Epithelial cell of umbilical artery (primary cell): ENCODE measurements around the gene RIPPLY1. TPM values are rescaled to one million over a fixed set of nuclear protein-coding genes. Genes with fewer than 3 reads are reported as not detected.

ENCODE experiments used
- total RNA-seq: library from RNA; depleted of rRNA; stranded (reverse); fragments of >200 nt; gene quantifications from 2 replicates; pipeline ENCODE4 v1.2.3, GENCODE V29; 2014

RIPPLY1 gene
- total RNA-seq, result not detected in 2 replicates

GRCh38 chrX:106903291-106903824, at the start of gene RIPPLY1:
TSS of gene RIPPLY1 (minus strand) at chrX:106903341. CDS start at chrX:106903287, 54 bp downstream.

DNA sequence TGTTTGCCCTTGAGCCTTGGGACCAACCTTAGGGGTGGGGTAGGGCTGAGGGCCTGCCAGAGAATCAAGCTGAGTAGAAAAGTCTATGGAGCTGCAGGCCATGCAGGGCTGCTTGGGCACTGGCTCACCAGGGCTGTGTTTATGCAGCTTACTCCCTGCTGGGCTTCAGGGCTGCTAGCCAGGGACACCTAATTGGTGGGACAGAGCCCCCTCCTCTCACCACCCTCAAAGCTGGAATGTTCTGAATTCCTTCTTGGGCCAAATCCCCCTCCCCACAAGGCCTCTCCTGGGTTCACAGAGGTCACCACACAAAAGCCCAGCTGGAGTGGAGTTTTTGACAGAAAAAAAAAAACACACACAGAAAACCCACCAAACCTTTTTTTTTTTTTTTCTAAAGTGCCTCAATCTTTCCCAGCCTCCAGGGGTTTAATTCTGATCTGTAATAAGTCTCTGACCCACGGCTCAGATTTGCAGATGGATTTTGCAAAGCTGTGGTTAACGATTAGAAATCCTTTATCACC, 16.9 kb upstream of the RIPPLY1 start, which contains the start of gene CLDN2:
Gene CLDN2, plus strand, starts transcription at position 471 of the 521 bp plus-strand sequence. CDS start 7,827 bp downstream, outside the sequence.

Other genes starting within 250 kb of the RIPPLY1 start
- gene RNF128, start 176.6 kb downstream of the RIPPLY1 start, total RNA-seq, result under 0.01 and 0.15 TPM in 2 replicates
- gene TBC1D8B, start 100.7 kb downstream of the RIPPLY1 start, total RNA-seq, result 4.7 and 5.8 TPM in 2 replicates
- gene CLDN2, start 17.1 kb upstream of the RIPPLY1 start, total RNA-seq, result not detected in 2 replicates
- 12.0 and 17.3 TPM in 2 replicates for gene MORC4, start 96.9 kb upstream of the RIPPLY1 start, total RNA-seq
- 9.4 and 16.4 TPM in 2 replicates for gene RBM41, start 215.5 kb upstream of the RIPPLY1 start, total RNA-seq